ENCODE results near the gene CSNK1G2. TPM values are rescaled to one million over a fixed set of nuclear protein-coding genes. Genes with fewer than 3 reads are reported as not detected.

CSNK1G2 gene
- total RNA-seq, 1 donor = 96.7 TPM

DNA sequence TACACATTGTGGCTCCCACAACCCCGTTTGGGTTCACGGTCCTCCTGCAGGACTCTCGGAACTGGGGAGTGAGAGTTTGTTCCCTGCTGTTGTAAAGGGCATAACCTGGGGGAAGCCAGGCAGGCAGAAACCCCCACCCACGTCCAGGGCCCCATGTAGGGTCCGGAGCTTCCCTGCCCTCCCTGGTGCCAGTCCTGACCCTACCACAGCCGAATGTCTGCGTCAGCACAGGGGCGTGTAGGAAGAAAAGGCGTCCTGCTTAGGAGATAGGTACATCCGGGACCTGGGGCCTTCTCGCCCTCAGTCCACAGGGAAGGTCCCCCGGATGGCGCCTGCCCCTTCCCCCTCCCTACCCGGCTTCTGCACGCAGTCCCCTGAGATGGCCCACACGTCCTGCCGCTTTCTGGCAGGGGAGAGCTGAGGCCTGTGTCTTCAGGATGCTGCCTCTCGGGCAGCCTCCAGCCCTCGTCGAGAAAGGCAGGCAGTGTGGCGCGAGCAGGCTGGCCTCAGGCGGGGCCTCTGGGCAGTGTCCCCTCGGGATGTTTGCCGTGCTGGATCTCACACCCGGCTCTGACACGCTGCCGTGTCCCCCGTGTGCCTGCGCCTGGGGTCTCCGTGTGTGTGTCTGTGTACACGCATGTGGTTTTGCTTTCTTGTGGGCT lies 19.1 kb downstream of the CSNK1G2 start:
- no peaks in the 10 kb centered on the region for H3K4me1 ChIP-seq (ENCODE audit: insufficient read depth, low read length)
- no peaks in the 10 kb centered on the region for H3K27me3 ChIP-seq (ENCODE audit: insufficient read depth, low read length)
- no peak overlapping the region for H3K4me3 ChIP-seq (ENCODE audit: low read length)
- H3K9me3 ChIP-seq (ENCODE audit: low read depth, low read length) = no peaks in the 10 kb centered on the region

DNA sequence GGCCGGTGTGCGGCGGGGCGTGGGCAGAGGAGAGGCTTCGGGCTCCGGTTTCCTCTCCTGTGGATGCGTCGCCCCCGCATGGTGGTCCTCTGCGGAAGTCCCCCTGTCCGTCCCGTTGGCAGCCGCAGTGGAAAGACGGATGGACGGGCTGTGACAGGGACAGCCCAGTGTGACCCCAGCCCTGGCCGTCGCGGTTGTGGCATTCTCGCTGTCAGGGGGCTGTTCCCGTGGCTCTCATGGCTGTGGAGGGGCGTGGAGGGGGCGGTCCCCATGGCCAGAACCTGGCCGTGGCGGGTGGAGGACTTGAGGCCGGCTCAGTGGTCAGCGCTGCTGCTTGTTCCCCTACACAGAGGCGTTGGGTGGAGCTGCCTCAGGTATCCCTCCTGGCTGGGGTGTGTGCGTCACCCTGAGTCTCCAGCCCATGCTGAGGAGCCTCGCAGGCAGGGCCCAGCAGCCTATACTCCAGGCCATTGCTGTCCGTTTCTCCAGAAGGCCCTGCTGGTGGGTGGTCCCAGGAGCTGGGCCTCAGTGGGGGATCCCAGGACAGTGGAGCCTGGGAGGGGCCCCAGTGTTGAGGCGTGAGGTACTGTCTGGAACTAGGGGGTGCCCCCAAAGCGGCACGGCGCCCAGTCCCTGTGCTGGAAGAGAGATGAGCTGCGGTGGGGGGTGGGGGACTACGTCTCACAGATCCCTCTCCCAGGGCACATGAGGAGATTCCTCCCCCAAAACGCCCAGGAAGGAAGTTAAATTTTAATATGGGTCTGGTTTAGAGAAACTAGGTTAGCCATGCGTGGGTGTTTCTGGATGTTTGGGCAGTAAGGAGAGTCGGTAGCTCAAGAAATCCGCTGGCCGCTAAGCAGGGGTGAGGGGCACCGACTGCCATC lies 20.3 kb downstream of the CSNK1G2 start:
- Histone ChIP-seq H3K4me1 (ENCODE audit: insufficient read depth, low read length) (peaks cover 3% of the 10 kb centered on the region), H3K4me3 (ENCODE audit: low read length) (no peak overlapping the region), H3K27me3 (ENCODE audit: insufficient read depth, low read length) (no peaks in the 10 kb centered on the region), H3K9me3 (ENCODE audit: low read depth, low read length) (no peaks in the 10 kb centered on the region)

DNA sequence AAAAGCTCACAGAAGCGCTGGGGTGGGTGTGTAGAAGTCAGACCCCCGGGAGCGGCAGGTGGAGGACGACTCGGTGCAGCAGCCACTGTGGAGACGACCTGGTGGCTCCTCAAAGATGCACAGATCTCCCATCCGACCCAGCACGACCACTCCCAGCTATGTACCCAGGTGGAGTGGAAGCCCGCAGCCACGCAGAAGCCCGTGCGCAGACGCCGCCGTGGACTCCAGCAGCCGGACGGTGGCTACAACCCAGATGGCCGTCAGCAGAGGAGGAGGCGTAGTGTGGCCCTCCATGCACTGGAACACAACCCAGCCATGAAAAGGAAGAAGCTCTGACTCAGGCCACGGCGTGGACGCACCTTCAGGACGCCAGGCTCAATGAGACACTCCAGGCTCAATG lies 21.7 kb downstream of the CSNK1G2 start:
- Histone ChIP-seq H3K4me3 (ENCODE audit: low read length) (no peak overlapping the region), H3K4me1 (ENCODE audit: insufficient read depth, low read length) (peaks cover 13% of the 10 kb centered on the region), H3K9me3 (ENCODE audit: low read depth, low read length) (no peaks in the 10 kb centered on the region), H3K27me3 (ENCODE audit: insufficient read depth, low read length) (no peaks in the 10 kb centered on the region)

DNA sequence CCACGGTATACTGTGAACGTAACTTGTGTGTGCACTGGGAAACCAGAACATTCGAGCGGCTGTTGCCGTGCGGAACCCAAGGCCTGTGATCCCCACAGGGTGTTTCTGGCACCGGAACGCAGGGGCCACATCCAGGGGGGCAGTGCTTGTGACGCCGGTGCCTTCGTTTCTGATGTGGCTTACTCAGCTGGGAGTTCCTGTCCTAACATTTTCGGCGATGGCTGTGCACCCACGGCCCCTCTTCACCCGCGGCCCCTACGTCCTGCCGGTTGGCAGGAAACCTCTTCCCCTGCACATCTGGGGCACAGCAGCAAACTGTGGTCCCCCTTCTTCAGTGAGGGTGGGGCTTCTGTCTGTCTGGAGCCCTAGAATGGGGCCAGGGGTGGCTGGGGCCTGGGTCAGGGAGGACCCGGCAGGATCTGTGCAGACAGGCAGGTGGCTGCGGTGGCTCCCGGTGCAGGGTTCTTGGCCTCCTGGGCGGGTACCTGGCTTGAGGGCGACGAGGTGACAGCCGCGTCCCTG lies 26.2 kb downstream of the CSNK1G2 start:
- H3K9me3 ChIP-seq (ENCODE audit: low read depth, low read length) = no peaks in the 10 kb centered on the region
- H3K4me1 ChIP-seq (ENCODE audit: insufficient read depth, low read length) = peaks cover 13% of the 10 kb centered on the region
- H3K4me3 ChIP-seq (ENCODE audit: low read length) = no peak overlapping the region
- H3K27me3 ChIP-seq (ENCODE audit: insufficient read depth, low read length) = no peaks in the 10 kb centered on the region

DNA sequence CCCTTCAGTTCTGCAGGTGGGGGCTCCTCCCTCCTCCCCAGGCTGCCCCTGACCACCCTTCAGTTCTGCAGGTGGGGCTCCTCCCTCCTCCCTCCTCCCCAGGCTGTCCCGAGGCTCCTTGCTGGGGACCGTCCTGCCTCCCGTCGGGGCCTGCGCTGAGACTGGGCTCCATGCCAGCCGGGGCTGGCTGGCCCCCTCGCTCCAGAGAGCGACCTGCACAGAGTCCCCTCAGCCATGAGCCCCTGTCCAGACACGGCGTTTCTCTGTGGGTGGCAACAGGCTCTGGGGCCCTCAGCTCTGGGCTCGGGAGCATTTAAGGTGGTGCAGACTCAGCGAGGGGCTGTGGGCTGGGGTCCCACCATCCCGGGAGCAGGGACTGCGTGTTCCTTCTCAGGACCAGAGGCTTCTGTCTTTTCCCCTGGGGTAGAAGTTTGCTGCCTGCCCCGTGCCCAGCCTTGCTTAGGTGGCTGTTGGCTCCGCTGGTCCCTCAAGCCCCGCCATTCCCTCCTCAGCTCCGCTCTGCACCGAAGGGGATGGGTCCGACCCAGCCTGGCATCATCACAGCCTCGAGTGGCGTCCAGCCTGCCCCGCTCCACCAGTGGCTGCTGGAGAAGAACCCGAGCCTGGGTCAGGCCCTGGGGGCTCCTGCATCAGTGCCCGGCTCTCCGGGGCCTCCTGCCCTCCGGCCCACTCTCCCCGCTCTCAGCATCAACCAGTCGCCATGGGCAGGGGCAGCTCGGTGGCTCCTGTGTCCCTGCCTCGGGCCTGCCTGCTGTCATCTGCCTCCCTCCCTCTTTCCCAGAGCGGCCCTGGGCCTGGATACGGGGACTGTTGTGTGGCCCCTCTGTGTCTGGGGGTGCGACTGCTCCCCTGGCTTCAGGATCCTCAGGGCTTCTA lies 27.6 kb downstream of the CSNK1G2 start:
- Histone ChIP-seq H3K4me3 (ENCODE audit: low read length) (no peak overlapping the region), H3K4me1 (ENCODE audit: insufficient read depth, low read length) (peaks cover 13% of the 10 kb centered on the region), H3K9me3 (ENCODE audit: low read depth, low read length) (no peaks in the 10 kb centered on the region), H3K27me3 (ENCODE audit: insufficient read depth, low read length) (no peaks in the 10 kb centered on the region)

DNA sequence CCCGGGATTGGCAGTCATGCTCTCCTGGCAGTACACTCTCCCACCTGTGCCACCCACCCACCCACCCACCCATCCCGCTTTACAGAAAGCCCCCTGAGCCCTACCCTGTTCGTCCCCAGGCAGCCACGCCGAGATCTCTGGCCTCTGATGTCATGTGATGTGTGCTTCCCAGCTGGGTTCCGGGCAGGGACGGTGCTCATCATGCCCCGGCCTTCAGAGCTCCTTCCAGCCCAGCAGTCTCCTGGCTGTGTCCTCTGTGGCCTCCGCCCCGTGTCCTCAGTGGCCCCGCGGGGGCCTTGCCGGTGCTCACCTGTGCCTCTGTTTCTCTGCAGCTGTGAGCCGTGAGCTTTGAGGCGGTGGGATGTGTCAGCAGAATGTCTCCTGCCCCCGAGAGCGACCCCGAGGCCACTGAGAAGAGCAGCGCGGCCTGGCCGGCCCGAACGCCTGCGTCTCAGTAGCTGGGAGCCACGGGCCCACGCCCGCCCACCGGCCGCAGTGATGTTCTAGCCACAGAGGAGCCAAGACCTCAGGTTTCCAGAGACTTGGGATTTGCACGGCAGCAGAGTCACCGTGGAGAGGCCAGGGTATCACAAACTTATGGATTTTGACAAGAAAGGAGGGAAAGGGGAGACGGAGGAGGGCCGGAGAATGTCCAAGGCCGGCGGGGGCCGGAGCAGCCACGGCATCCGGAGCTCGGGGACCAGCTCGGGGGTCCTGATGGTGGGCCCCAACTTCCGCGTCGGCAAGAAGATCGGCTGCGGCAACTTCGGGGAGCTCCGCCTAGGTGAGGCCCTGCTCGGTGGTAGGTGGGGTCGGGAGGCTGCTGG lies 28.4 kb downstream of the CSNK1G2 start:
- no peak overlapping the region for H3K4me3 ChIP-seq (ENCODE audit: low read length)

DNA sequence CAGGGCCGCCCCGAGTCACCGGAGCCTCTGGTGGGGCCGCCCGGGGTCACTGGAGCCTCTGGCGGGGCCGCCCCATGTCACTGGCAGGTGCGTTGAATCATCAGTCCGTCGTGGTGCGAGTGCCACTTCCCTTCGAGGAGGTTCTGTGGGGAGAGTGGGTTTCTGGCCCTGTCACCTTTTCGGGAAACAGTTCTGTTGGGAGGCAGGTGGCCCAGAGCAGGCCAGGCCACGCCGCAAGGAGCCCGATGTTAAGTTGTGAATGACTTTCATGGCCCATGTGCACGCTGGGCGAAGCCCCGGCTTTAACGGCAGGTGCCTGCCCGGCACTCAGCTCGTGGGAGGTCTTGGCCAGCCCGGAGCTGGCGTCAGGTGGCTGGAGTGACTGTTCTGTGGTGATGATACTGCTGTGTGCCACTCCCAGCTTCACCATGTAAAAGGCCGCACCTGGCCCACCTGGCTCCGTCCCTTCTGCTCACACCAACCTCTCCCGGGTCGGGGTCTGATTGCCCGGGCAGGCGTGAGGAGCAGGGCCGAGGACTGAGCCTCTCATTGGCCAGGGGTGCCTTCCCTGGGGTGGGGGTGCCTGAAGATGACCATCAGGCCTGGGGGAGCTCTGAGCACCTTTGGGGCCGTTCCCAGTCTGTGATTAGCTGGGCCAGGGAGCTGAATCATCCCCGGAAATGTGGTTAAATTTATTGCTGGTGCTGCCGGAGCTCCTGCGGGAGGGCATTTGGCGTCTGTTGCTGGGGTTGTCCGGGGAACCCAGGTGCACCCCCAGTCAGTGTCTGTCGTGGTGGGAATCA lies 29.2 kb downstream of the CSNK1G2 start:
- H3K9me3 ChIP-seq (ENCODE audit: low read depth, low read length) = no peaks in the 10 kb centered on the region
- H3K27me3 ChIP-seq (ENCODE audit: insufficient read depth, low read length) = no peaks in the 10 kb centered on the region
- H3K4me1 ChIP-seq (ENCODE audit: insufficient read depth, low read length) = peaks cover 13% of the 10 kb centered on the region
- H3K4me3 ChIP-seq (ENCODE audit: low read length) = no peak overlapping the region

More for the DNA sequence above, 28.4 kb downstream of the CSNK1G2 start:
- H3K9me3 ChIP-seq (ENCODE audit: low read depth, low read length) = no peaks in the 10 kb centered on the region
- no peaks in the 10 kb centered on the region for H3K27me3 ChIP-seq (ENCODE audit: insufficient read depth, low read length)
- peaks cover 13% of the 10 kb centered on the region for H3K4me1 ChIP-seq (ENCODE audit: insufficient read depth, low read length)

DNA sequence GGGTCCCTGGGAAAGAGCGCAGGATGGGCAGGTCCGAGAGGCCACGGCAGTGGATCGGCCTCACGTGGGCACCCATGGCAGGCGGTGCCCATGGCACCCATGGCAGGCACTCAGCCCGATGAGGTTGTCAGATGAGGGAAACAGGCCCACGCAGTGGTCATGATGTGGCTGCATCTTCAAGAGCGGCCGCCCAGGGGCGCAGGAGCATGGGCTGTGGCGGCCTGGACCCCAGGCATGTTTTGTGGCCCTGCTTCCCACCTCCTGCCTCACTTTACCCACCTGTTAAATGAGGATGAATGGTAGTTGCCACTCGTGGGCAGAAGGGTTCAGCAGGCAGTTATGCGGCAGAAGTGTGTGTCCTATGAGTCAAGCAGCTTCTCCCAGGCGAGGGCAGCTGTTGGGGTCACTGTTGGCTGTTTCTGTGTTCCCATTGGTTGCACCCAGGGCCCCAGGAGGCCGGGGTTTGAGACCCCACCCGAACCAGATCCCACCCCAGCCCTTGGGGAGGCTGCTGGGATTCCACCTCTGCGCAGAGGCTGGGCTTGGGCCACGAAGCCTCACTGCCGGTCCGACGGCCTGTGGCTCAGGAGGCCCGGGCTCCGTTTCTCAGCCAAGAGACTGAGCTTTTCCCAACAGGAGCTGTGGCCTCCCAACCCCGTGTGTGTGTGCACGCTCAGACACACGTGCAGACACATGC lies 30.0 kb downstream of the CSNK1G2 start:
- H3K4me3 ChIP-seq (ENCODE audit: low read length) = no peak overlapping the region
- peaks cover 13% of the 10 kb centered on the region for H3K4me1 ChIP-seq (ENCODE audit: insufficient read depth, low read length)
- H3K27me3 ChIP-seq (ENCODE audit: insufficient read depth, low read length) = no peaks in the 10 kb centered on the region
- no peaks in the 10 kb centered on the region for H3K9me3 ChIP-seq (ENCODE audit: low read depth, low read length)

DNA sequence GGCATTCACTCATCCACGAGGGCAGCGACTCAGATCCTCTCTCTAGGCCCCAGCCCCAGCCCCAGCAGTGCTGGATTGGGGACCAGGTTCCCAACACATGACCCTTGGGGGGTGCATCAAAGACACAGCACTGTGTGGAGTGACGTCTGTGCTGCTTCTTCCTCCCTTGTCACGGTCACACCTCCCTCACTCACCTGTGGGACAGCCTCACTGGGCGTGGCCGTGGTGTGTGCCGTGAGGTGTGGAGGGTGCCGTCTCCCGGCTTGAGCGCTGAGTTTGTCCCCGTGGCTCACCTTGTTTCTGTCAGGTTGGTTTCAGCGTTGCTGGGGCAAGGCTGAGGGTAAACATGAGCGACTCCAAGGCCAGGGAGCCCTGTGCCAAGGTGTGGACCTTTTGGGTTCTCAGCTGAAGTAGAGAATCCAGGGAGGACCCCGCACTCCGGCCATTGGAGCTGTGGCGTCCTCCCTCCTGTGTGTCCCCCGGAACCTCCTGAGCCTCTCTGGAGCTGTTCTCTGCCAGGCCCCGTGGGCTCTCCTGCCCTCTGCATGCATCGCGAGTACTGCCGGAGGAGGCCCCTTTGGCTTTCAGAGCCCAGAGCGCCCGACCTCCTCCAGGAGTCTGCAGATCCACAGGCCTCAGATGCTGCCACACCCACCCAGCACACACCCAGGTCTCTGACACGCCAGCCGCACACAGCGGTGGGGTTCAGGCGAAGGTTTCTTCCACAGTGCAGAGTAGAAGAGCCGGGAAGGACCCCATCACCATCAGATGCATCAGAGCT lies 33.6 kb downstream of the CSNK1G2 start:
- H3K27me3 ChIP-seq (ENCODE audit: insufficient read depth, low read length) = no peaks in the 10 kb centered on the region
- no peaks in the 10 kb centered on the region for H3K4me1 ChIP-seq (ENCODE audit: insufficient read depth, low read length)
- no peak overlapping the region for H3K4me3 ChIP-seq (ENCODE audit: low read length)
- no peaks in the 10 kb centered on the region for H3K9me3 ChIP-seq (ENCODE audit: low read depth, low read length)

DNA sequence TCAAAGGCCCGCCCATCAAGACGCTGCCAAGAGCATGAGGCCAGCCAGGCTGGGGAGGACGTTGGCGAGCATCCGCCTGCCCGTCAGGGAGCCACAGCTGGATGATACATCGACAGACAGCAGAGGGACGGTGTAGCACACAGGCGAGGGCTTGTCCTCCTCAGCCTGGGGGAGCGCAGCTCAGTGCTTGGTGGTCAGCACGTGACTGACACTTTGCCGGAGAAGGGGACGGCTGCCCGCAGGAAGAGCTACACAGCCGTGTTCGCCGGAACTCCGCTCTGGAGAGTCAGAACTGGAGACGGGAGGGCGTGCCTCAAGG lies 34.1 kb downstream of the CSNK1G2 start:
- Histone ChIP-seq H3K4me3 (ENCODE audit: low read length) (no peak overlapping the region), H3K4me1 (ENCODE audit: insufficient read depth, low read length) (no peaks in the 10 kb centered on the region), H3K9me3 (ENCODE audit: low read depth, low read length) (no peaks in the 10 kb centered on the region), H3K27me3 (ENCODE audit: insufficient read depth, low read length) (no peaks in the 10 kb centered on the region)

DNA sequence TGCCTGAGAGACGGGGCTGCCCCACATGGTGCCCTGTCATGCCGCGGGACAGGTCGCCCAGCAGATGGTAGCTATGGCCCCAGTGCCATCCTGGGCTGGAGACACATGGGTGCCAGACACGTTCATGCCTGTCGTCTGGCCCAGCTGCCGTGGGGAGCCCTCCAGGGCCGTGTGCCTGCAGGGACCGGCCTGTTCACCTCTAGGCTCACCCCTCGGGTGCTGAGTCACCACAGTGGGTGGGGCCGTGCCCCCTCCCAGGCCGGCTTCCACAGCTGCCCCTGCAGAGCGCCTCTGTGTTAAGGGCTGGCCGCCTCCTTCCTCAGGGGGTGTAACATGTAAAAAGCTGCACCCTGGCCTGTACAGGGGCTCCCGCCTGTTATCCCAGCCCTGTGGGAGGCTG lies 36.1 kb downstream of the CSNK1G2 start:
- H3K4me3 ChIP-seq (ENCODE audit: low read length) = no peak overlapping the region
- no peaks in the 10 kb centered on the region for H3K9me3 ChIP-seq (ENCODE audit: low read depth, low read length)
- H3K27me3 ChIP-seq (ENCODE audit: insufficient read depth, low read length) = no peaks in the 10 kb centered on the region
- H3K4me1 ChIP-seq (ENCODE audit: insufficient read depth, low read length) = no peaks in the 10 kb centered on the region

DNA sequence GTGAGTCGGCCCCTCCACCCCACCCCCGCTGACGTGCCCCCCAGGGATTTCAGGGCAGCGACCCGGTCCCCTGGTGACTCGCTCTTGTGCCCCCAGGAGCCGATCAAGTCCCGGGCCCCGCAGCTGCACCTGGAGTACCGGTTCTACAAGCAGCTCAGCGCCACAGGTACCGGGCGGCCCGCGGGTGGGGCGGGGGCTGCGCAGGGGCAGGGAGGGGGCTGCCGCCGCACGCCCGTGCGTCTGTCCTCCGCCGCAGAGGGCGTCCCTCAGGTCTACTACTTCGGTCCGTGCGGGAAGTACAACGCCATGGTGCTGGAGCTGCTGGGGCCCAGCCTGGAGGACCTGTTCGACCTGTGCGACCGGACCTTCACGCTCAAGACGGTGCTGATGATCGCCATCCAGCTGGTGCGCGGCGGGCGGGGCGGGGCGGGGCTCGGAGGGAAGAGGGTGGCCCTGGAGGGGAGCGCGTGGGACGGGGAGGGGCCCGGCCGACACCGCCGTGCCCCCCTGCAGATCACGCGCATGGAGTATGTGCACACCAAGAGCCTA lies 37.4 kb downstream of the CSNK1G2 start:
- Histone ChIP-seq H3K9me3 (ENCODE audit: low read depth, low read length) (no peaks in the 10 kb centered on the region), H3K4me3 (ENCODE audit: low read length) (no peak overlapping the region), H3K4me1 (ENCODE audit: insufficient read depth, low read length) (no peaks in the 10 kb centered on the region), H3K27me3 (ENCODE audit: insufficient read depth, low read length) (no peaks in the 10 kb centered on the region)
